A673 (cell line): ENCODE results near the gene MAP2K3. TPM values are rescaled to one million over a fixed set of nuclear protein-coding genes. Genes with fewer than 3 reads are reported as not detected.

Experiments
- BruUV-seq: library from RNA; stranded (reverse); fragments of 400-500 nt; replicated peaks from 2 replicates; lab custom pipeline; 2021; lab: Mats Ljungman, UMichigan
- CTCF ChIA-PET: fragments of 300-600 bp; sonication (Branson Sonifier 250); formaldehyde crosslinking; loops from one replicate; lab custom pipeline; 2022; ENCODE audit warnings: antibody characterized with exemption; lab: Charles Lee
- POLR2A ChIA-PET: fragments of 300-600 bp; sonication (Branson Sonifier 250); formaldehyde crosslinking; loops from one replicate; lab custom pipeline; 2022; ENCODE audit warnings: antibody characterized with exemption; ENCODE audit not compliant: low non-redundant PET; lab: Charles Lee
- DNase-seq: peaks from one replicate; pipeline ENCODE4 v3.0.0-alpha.2; 2015; ENCODE audit warnings: low spot score
- H3K27ac ChIP-seq: fragments of 200-600 bp; sonication (generic); 2 replicates; pipeline ENCODE4 v1.5.1; 2016; ENCODE audit warnings: mixed run types, low read depth, mild to moderate bottlenecking, mixed read lengths, antibody characterized with exemption, low read length; ENCODE audit not compliant: poor library complexity, severe bottlenecking
- H3K27me3 ChIP-seq: fragments of 200-600 bp; sonication (generic); replicated peaks from 2 replicates; pipeline ENCODE4 v1.6.1; 2017; ENCODE audit warnings: mixed run types, low read depth, mild to moderate bottlenecking, mixed read lengths, antibody characterized with exemption, low read length; ENCODE audit not compliant: insufficient read depth, poor library complexity
- H3K36me3 ChIP-seq: fragments of 200-600 bp; sonication (generic); 2 replicates; pipeline ENCODE4 v1.6.1; 2016; ENCODE audit warnings: mixed run types, mild to moderate bottlenecking, mixed read lengths, antibody characterized with exemption, low read length; ENCODE audit not compliant: insufficient read depth, poor library complexity, severe bottlenecking
- H3K4me1 ChIP-seq: fragments of 200-600 bp; sonication (generic); 2 replicates; pipeline ENCODE4 v1.6.1; 2017; ENCODE audit warnings: mixed run types, mild to moderate bottlenecking, mixed read lengths, antibody characterized with exemption, low read length; ENCODE audit not compliant: insufficient read depth, poor library complexity, severe bottlenecking
- H3K4me3 ChIP-seq: fragments of 200-600 bp; sonication (generic); 2 replicates; pipeline ENCODE4 v1.5.1; 2016; ENCODE audit warnings: low read depth, mixed run types, mild to moderate bottlenecking, mixed read lengths, low read length; ENCODE audit not compliant: poor library complexity, severe bottlenecking
- H3K9me3 ChIP-seq: fragments of 200-600 bp; sonication (generic); 2 replicates; pipeline ENCODE4 v1.6.1; 2016; ENCODE audit warnings: mixed run types, low read depth, mild to moderate bottlenecking, mixed read lengths, antibody characterized with exemption, low read length; ENCODE audit not compliant: poor library complexity, severe bottlenecking
- CTCF ChIP-seq: fragments of 300-800, 200-600 bp; sonication (generic); conservative IDR thresholded peaks from 2 replicates; pipeline ENCODE4 v1.5.1; 2017; ENCODE audit warnings: low read depth, mild to moderate bottlenecking, antibody characterized with exemption, low read length, moderate library complexity, mixed read lengths
- EZH2 ChIP-seq: fragments of 200-600 bp; sonication (generic); IDR thresholded peaks from 2 replicates; pipeline ENCODE4 v1.6.1; 2017; ENCODE audit warnings: borderline replicate concordance, low read depth, mild to moderate bottlenecking, mixed read lengths, antibody characterized with exemption, low read length; ENCODE audit not compliant: poor library complexity, severe bottlenecking
- intact Hi-C: fragments of 100-400 bp; cut with micrococcal nuclease; formaldehyde crosslinking; loops from one replicate; pipeline ENCODE4 v1.10.0; 2022; ENCODE audit not compliant: unreplicated experiment
- total RNA-seq: library from RNA; stranded (reverse); gene quantifications from 2 replicates; pipeline ENCODE4 v1.2.3, GENCODE V29; 2021

Gene MAP2K3
- total RNA-seq, 1 experiment from 2014 or later, result 44.0 TPM

DNA sequence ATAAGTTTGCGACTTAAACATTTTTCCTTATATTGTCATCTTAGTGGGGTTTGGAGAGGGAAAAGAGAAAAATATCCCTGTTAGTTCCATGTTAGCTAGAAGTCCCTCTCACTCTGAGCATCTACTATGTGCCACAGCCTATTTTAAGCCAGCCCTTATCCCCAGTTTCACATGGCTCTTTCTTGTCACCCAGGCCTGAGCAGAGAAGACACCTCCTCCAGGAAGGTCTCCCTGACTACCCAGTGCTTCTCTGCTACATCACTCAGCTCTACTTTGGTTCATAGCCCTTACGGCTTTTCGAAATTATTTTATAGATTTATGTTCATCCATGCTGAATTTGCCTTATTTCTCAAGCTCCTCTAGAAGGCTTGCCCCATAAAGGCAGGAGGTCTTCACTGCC lies 7.2 kb upstream of the MAP2K3 start:
- H3K27ac ChIP-seq, result no peak overlapping the region
- no peaks in the 10 kb centered on the region for H3K9me3 ChIP-seq
- no peaks in the 10 kb centered on the region for H3K27me3 ChIP-seq
- no TSS peak for BruUV-seq
- intact Hi-C loops, result no loop called here
- ChIA-PET CTCF (no interaction called here), POLR2A (no interaction called here)
- H3K4me1 ChIP-seq, result peaks cover 16% of the 10 kb centered on the region
- no peak for DNase-seq
- no peak overlapping the region for H3K4me3 ChIP-seq
- H3K36me3 ChIP-seq, result no peaks in the 10 kb centered on the region
- TF ChIP-seq CTCF (no peak), EZH2 (no peak)

DNA sequence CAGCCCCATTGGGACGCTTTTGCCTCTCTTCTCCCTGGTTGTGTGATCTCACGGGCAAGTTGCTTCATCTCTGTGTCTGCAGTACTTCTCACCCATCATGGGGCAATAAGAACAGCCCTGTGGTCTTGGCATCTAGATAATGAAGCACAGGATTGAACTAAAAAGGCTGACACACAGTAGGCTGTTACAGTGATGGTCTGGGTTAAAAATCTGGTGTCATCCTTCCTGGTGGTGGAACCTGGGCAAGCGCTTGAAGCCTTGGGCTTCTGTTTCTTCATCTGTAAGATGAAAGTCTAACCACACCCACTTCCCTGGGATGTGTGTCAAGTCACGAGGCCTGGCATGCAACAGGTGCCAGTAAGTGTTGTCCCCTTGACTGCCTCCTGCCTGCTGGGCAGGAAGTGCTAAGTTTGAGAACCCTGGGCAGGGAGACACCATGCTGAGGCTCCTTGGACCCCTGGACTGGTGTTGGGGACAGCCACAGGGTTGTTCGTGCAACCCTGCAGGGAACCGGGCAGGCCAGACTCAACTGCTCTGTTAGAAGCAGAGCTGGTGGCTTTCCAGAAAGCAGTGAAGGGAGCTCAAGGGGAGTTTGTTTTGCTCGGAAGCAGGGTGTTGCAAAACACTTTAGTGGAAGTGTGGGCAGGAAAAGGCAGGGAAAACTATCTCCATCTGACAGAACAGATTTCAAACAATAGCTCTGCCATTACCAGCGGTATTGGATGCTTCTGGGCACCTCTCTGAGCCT lies 5.9 kb upstream of the MAP2K3 start:
- DNase-seq, result no peak
- Histone ChIP-seq H3K27ac (no peak overlapping the region), H3K36me3 (no peaks in the 10 kb centered on the region), H3K27me3 (no peaks in the 10 kb centered on the region), H3K4me3 (no peak overlapping the region), H3K4me1 (peaks cover 21% of the 10 kb centered on the region), H3K9me3 (no peaks in the 10 kb centered on the region)
- TF ChIP-seq CTCF (no peak), EZH2 (no peak)
- CTCF ChIA-PET, result no interaction called here
- no TSS peak for BruUV-seq
- POLR2A ChIA-PET, result no interaction called here
- intact Hi-C loops, result no loop called here

- Histone ChIP-seq H3K27ac (no peak overlapping the region), H3K4me3 (no peak overlapping the region), H3K27me3 (no peaks in the 10 kb centered on the region), H3K4me1 (peaks cover 21% of the 10 kb centered on the region), H3K36me3 (no peaks in the 10 kb centered on the region), H3K9me3 (no peaks in the 10 kb centered on the region)
- BruUV-seq, result no TSS peak
- no peak for DNase-seq
- ChIA-PET POLR2A (no interaction called here), CTCF (interaction anchor here (0.5 to 1.3 kb wide), 4 partner anchors 100 to 234 kb away, joined by 3 to 9 read pairs (median 8); no protein-coding TSS in a partner anchor)
- intact Hi-C loops, result no loop called here
- TF ChIP-seq EZH2 (no peak), CTCF (no peak)
Measured at GRCh38 chr17:21279198-21279535, 5.3 kb upstream of the MAP2K3 start.
